Left lung (tissue), 10 donors: ENCODE results near the gene SH3BGRL. TPM values are rescaled to one million over a fixed set of nuclear protein-coding genes. Genes with fewer than 3 reads are reported as not detected.
A peak's percentile ranks its signal among the peaks of the same experiment; 100 is the strongest.

ENCODE experiments used
- ATAC-seq: fragments of 200-7000 bp; cut with Tn5 transposase; one replicate; pipeline ENCODE4 v1.9.1; 2020; ENCODE audit warnings: moderate library complexity
- DNase-seq, 4 donors: peaks; one replicate each; pipeline ENCODE4 v3.0.0-alpha.2; 2013 to 2020
- H3K27ac ChIP-seq, 2 donors: fragments of 200-600 bp; sonication (generic) in 1 of 2; one replicate each; pipeline versions ENCODE4 v1.5.0 to v1.8.0; 2020 to 2021
- H3K27me3 ChIP-seq, 2 donors: fragments of 200-600 bp; sonication (generic) in 1 of 2; one replicate each; pipeline versions ENCODE4 v1.5.0 to v1.8.0; 2020 to 2021
- H3K36me3 ChIP-seq, 2 donors: fragments of 200-600 bp; sonication (generic) in 1 of 2; one replicate each; pipeline versions ENCODE4 v1.5.0 to v1.8.0; 2020 to 2021
- H3K4me1 ChIP-seq, 2 donors: fragments of 200-600 bp; one replicate each; pipeline ENCODE4 v1.8.0; 2021
- H3K4me3 ChIP-seq, 2 donors: fragments of 200-600 bp; sonication (generic) in 1 of 2; one replicate each; pipeline versions ENCODE4 v1.5.0 to v1.8.0; 2020 to 2021; ENCODE audit warnings: mild to moderate bottlenecking in 1 of 2
- H3K9me3 ChIP-seq, 2 donors: fragments of 200-600 bp; sonication (generic) in 1 of 2; one replicate each; pipeline versions ENCODE4 v1.5.0 to v1.8.0; 2020 to 2021
- CTCF ChIP-seq, 2 donors: fragments of 200-600 bp; sonication (generic) in 1 of 2; IDR thresholded peaks; one replicate each; pipeline versions ENCODE4 v1.5.0 to v1.8.0; 2021; ENCODE audit warnings: antibody characterized with exemption in 2 of 2
- intact Hi-C, 2 donors: fragments of 100-400 bp; cut with DNase I; formaldehyde crosslinking; loops; one replicate each; pipeline versions ENCODE4 v1.11.2 to v1.14.2; 2022
- polyA plus RNA-seq, 6 donors: library from polyadenylated mRNA; unstranded; fragments of 120-200 nt; gene quantifications; one replicate each; pipeline ENCODE4 v1.2.1, GENCODE V29; 2013; ENCODE audit not compliant: insufficient read length in 6 of 6
- total RNA-seq, 2 donors: library from RNA; stranded (reverse); fragmentation: NEBNext Ultra II Directional; extraction: Animal tissue kit (Norgen Biotek cat#: 25700); gene quantifications; one replicate each; pipeline ENCODE4 v1.2.1, GENCODE V29; 2021
- donor health status: DM: no; HTN: yes; CAD: no.
- donor health status: DM: no; HTN: no; CAD: no.

Gene SH3BGRL
- total and polyA plus RNA-seq, 8 donors: 110 to 240 (median 208) TPM

GRCh38 chrX:81229901-81230300, 28.0 kb downstream of the SH3BGRL start:
- no peak for DNase-seq
- TF ChIP-seq CTCF (IDR thresholded peaks at IDR 0.05): no peak
- ATAC-seq: no peak
- Histone ChIP-seq H3K4me3 (no peak overlapping the region), H3K27ac (no peak overlapping the region), H3K4me1 (no peaks in the 10 kb centered on the region), H3K27me3 (no peaks in the 10 kb centered on the region), H3K9me3 (no peaks in the 10 kb centered on the region), H3K36me3 (no peaks in the 10 kb centered on the region)
- intact Hi-C loops: no loop called here

GRCh38 chrX:81231476-81231875, 29.6 kb downstream of the SH3BGRL start:
- Histone ChIP-seq H3K27me3 (no peaks in the 10 kb centered on the region), H3K4me1 (no peaks in the 10 kb centered on the region), H3K27ac (no peak overlapping the region), H3K36me3 (no peaks in the 10 kb centered on the region), H3K4me3 (no peak overlapping the region), H3K9me3 (no peaks in the 10 kb centered on the region)
- no peak for TF ChIP-seq CTCF (IDR thresholded peaks at IDR 0.05)
- intact Hi-C loops: no loop called here
- no peak for ATAC-seq
- no peak for DNase-seq

GRCh38 chrX:81232218-81232617, 30.3 kb downstream of the SH3BGRL start:
- no peak for DNase-seq
- H3K4me3 ChIP-seq: no peak overlapping the region
- H3K27me3 ChIP-seq: no peaks in the 10 kb centered on the region
- H3K9me3 ChIP-seq: no peaks in the 10 kb centered on the region
- TF ChIP-seq CTCF (IDR thresholded peaks at IDR 0.05): no peak
- no peaks in the 10 kb centered on the region for H3K36me3 ChIP-seq
- H3K4me1 ChIP-seq: no peaks in the 10 kb centered on the region
- no peak overlapping the region for H3K27ac ChIP-seq
- ATAC-seq: no peak
- intact Hi-C loops: no loop called here

- H3K36me3 ChIP-seq: peaks cover 0 to 8% of the 10 kb centered on the region in 2 donors
- TF ChIP-seq CTCF (IDR thresholded peaks at IDR 0.05): no peak
- intact Hi-C loops: no loop called here
- H3K27ac ChIP-seq: no peak overlapping the region
- no peaks in the 10 kb centered on the region for H3K27me3 ChIP-seq
- H3K4me3 ChIP-seq: no peak overlapping the region
- no peak for DNase-seq
- no peaks in the 10 kb centered on the region for H3K4me1 ChIP-seq
- ATAC-seq: no peak
- H3K9me3 ChIP-seq: peaks cover 0 to 2% of the 10 kb centered on the region in 2 donors
Observed at GRCh38 chrX:81237516-81237915, 35.6 kb downstream of the SH3BGRL start.

GRCh38 chrX:81238166-81238565, 36.3 kb downstream of the SH3BGRL start:
- peak in 1 of 4 donors; percentile 29 for DNase-seq
- intact Hi-C loops: no loop called here
- ATAC-seq: no peak
- no peak overlapping the region for H3K27ac ChIP-seq
- peaks cover 0 to 2% of the 10 kb centered on the region in 2 donors for H3K9me3 ChIP-seq
- H3K4me1 ChIP-seq: no peaks in the 10 kb centered on the region
- no peak overlapping the region for H3K4me3 ChIP-seq
- H3K36me3 ChIP-seq: peaks cover 0 to 8% of the 10 kb centered on the region in 2 donors
- H3K27me3 ChIP-seq: no peaks in the 10 kb centered on the region
- TF ChIP-seq CTCF (IDR thresholded peaks at IDR 0.05): no peak
